ENCODE results near the gene CWC22.
"Not testable (repeated sequence)": the region's sequence is repeated elsewhere in the genome, so short reads cannot be mapped to it uniquely, and the experiment has no call there.

- TF ChIP-seq CTCF (IDR thresholded peaks at IDR 0.05; ENCODE audit: poor library complexity); EZH2phosphoT487 (IDR thresholded peaks at IDR 0.05; ENCODE audit: low read depth, severe bottlenecking, unreplicated experiment): not testable (repeated sequence)
Measured at GRCh38 chr2:180005465-180005864, 1.6 kb downstream of the CWC22 start.
